A549 (cell line): ENCODE data around the gene PYY. TPM values are rescaled to one million over a fixed set of nuclear protein-coding genes. Genes with fewer than 3 reads are reported as not detected.

ENCODE experiments used
- ATAC-seq, 2 experiments: fragments of 200-7000 bp in 1 of 2; fragments of >200 bp in 1 of 2; cut with Nextera tagmentation in 1 of 2; cut with Tn5 transposase in 1 of 2; 3 replicates each; pipeline versions ENCODE4 v1.8.0 to v1.9.1; 2018 to 2020; ENCODE audit warnings: mild to moderate bottlenecking in 1 of 2, moderate library complexity in 1 of 2
- CTCF ChIA-PET: fragments of 300-600 bp; sonication (Branson Sonifier 250); formaldehyde crosslinking; extraction: SDS; loops from one replicate; lab custom pipeline; 2021; ENCODE audit warnings: antibody characterized with exemption, inconsistent platforms; lab: Yijun Ruan, JAX
- POLR2A ChIA-PET: fragments of 350-600 bp; formaldehyde crosslinking; extraction: SDS; loops from one replicate; lab custom pipeline; 2021; ENCODE audit warnings: antibody characterized with exemption, inconsistent platforms; lab: Yijun Ruan, JAX
- DNase-seq, 2 experiments: peaks; one replicate each; pipeline versions ENCODE4 v3.0.0 to v3.0.0-alpha.2; 2011 to 2016; ENCODE audit warnings: low read depth in 1 of 2, low spot score in 1 of 2
- FAIRE-seq: peaks from 2 replicates; lab custom pipeline; 2011; peaks lifted over from hg19 to GRCh38; lab: Jason Lieb, UNC
- H3K27ac ChIP-seq, 2 experiments: fragments of >200 bp; sonication (Bioruptor Twin); formaldehyde crosslinking; 3 replicates each; pipeline ENCODE4 v1.5.1; 2016 to 2017
- H3K4me1 ChIP-seq: fragments of >200 bp; sonication (Bioruptor Twin); formaldehyde crosslinking; 3 replicates; pipeline ENCODE4 v1.6.1; 2016
- H3K4me2 ChIP-seq: fragments of >200 bp; sonication (Bioruptor Twin); formaldehyde crosslinking; 3 replicates; pipeline ENCODE4 v1.6.1; 2016
- H3K4me3 ChIP-seq: fragments of >200 bp; sonication (Bioruptor Twin); formaldehyde crosslinking; 3 replicates; pipeline ENCODE4 v1.5.1; 2016
- H3K9me3 ChIP-seq: fragments of >200 bp; sonication (Bioruptor Twin); formaldehyde crosslinking; 3 replicates; pipeline ENCODE4 v1.6.1; 2016
- BCL3 ChIP-seq: fragments of >200 bp; sonication (Bioruptor Twin); formaldehyde crosslinking; IDR thresholded peaks from 3 replicates; pipeline ENCODE4 v1.6.1; 2016
- CBX2 ChIP-seq: fragments of 200-600 bp; sonication (generic); IDR thresholded peaks from 2 replicates; pipeline ENCODE4 v1.6.1; 2016; ENCODE audit warnings: low read depth, mild to moderate bottlenecking, borderline replicate concordance
- CEBPB ChIP-seq, 2 experiments: fragments of >200 bp in 1 of 2; sonication (Bioruptor Twin) in 1 of 2; formaldehyde crosslinking in 1 of 2; IDR thresholded peaks; 2 replicates each; pipeline ENCODE4 v1.6.1; 2012 to 2016
- CHD4 ChIP-seq: fragments of 200-600 bp; sonication (generic); IDR thresholded peaks from 2 replicates; pipeline ENCODE4 v1.6.1; 2016; ENCODE audit warnings: antibody characterized with exemption, mild to moderate bottlenecking, borderline replicate concordance
- CTCF ChIP-seq: fragments of >200 bp; sonication (Bioruptor Twin); formaldehyde crosslinking; IDR thresholded peaks from 3 replicates; pipeline ENCODE4 v1.5.1; 2016
- E2F6 ChIP-seq: IDR thresholded peaks from 2 replicates; pipeline ENCODE4 v1.6.1; 2012; ENCODE audit warnings: low read depth, borderline replicate concordance
- EHF ChIP-seq: fragments of 250-450 bp; sonication (Bioruptor Pico); IDR thresholded peaks from 2 replicates; pipeline ENCODE4 v1.5.0; 2020; ENCODE audit warnings: mild to moderate bottlenecking
- GATA3 ChIP-seq: IDR thresholded peaks from 2 replicates; pipeline ENCODE4 v1.6.1; 2012; ENCODE audit warnings: borderline replicate concordance
- HES2 ChIP-seq: fragments of >200 bp; sonication (Bioruptor Twin); formaldehyde crosslinking; IDR thresholded peaks from 2 replicates; pipeline ENCODE4 v1.6.1; 2016
- HOXA7 ChIP-seq: fragments of 250-450 bp; sonication (Bioruptor Pico); IDR thresholded peaks from 2 replicates; pipeline ENCODE4 v1.5.0; 2020; ENCODE audit warnings: mild to moderate bottlenecking, moderate library complexity
- JUN ChIP-seq, 2 experiments: fragments of >200 bp; sonication (Bioruptor Twin); formaldehyde crosslinking; IDR thresholded peaks; 2 replicates in 1 of 2; 3 replicates in 1 of 2; pipeline ENCODE4 v1.6.1; 2016 to 2017
- JUNB ChIP-seq: fragments of >200 bp; sonication (Bioruptor Twin); formaldehyde crosslinking; IDR thresholded peaks from 2 replicates; pipeline ENCODE4 v1.6.1; 2016
- MAFK ChIP-seq: fragments of 450-650 bp; IDR thresholded peaks from 2 replicates; pipeline ENCODE4 v1.6.1; 2014; ENCODE audit not compliant: partially characterized antibody
- MAX ChIP-seq: IDR thresholded peaks from 2 replicates; pipeline ENCODE4 v1.6.1; 2012
- NFE2L2 ChIP-seq: fragments of 150-350 bp; conservative IDR thresholded peaks from 2 replicates; pipeline ENCODE4 v1.6.1; 2014; ENCODE audit warnings: low read length
- PHF8 ChIP-seq: fragments of 200-600 bp; sonication (generic); IDR thresholded peaks from 2 replicates; pipeline ENCODE4 v1.6.1; 2016; ENCODE audit warnings: low read depth, mild to moderate bottlenecking, antibody characterized with exemption, moderate library complexity, borderline replicate concordance
- RCOR1 ChIP-seq: fragments of 150-350 bp; IDR thresholded peaks from 2 replicates; pipeline ENCODE4 v1.6.1; 2014; ENCODE audit warnings: antibody characterized with exemption, low read length, low read depth
- RNF2 ChIP-seq: fragments of 200-600 bp; sonication (generic); IDR thresholded peaks from 2 replicates; pipeline ENCODE4 v1.6.1; 2016; ENCODE audit warnings: low read depth, mild to moderate bottlenecking, antibody characterized with exemption, moderate library complexity, borderline replicate concordance
- SREBF2 ChIP-seq: fragments of 450-650 bp; IDR thresholded peaks from 2 replicates; pipeline ENCODE4 v1.6.1; 2014; ENCODE audit warnings: mild to moderate bottlenecking, moderate library complexity
- USF2 ChIP-seq: fragments of 450-650 bp; IDR thresholded peaks from 2 replicates; pipeline ENCODE4 v1.6.1; 2014; ENCODE audit warnings: antibody characterized with exemption
- WGBS: methylation state at CpG from one replicate; pipeline ENCODE4 v1.1.6; 2017; ENCODE audit errors: missing lambda C conversion rate; 5-methylcytosine and 5-hydroxymethylcytosine counted together
- polyA plus RNA-seq, 4 experiments: library from polyadenylated mRNA; depleted of rRNA in 3 of 4; stranded (reverse); fragments of >200 nt; fragmentation: RNase III in 1 of 4; extraction: RNeasy Plus Mini Kit Qiagen cat#74134 plus additional on column Dnase treatment in 1 of 4; gene quantifications; 2 replicates in 3 of 4; 3 replicates in 1 of 4; pipeline ENCODE4 v1.2.3, GENCODE V29; 2011 to 2017

PYY gene
- polyA plus RNA-seq, 2 of the 4 experiments (the other 2 are of a cell fraction), result not detected

- TF ChIP-seq HES2 (no peak), MAX (peak; percentile 48; the same call in 1 of the 2 replicates), GATA3 (no peak; the same call in 1 of the 2 replicates), CTCF (peak; percentile 53), E2F6 (peak; percentile 66; the same call in 1 of the 2 replicates), RCOR1 (no peak)
- no peak for FAIRE-seq
- H3K27ac ChIP-seq, result peak overlapping the region; percentile 58 to 81; a peak in 5 of 6 replicates
- 24% methylated on average over 37 of the region's 78 CpGs for WGBS
- H3K9me3 ChIP-seq, result no peaks in the 10 kb centered on the region
- H3K4me2 ChIP-seq, result peak overlapping the region; percentile 99
- CTCF ChIA-PET, result interaction anchor here (0.5 to 8.7 kb wide), 31 partner anchors 8 to 192 kb away, joined by 3 to 107 read pairs (median 4); partner anchors contain the start of genes MPP2, NAGS and PPY
- peak overlapping the region; percentile 59 for H3K4me3 ChIP-seq
- POLR2A ChIA-PET, result no interaction called here
- H3K4me1 ChIP-seq, result 0 out of 3 replicates have a peak, but pooled peaks cover 8% of the 10 kb centered on the region
- peak in 1 of 2 experiments; percentile 34 for DNase-seq
- ATAC-seq, result peak; percentile 67 to 77
Measured at GRCh38 chr17:43983515-43984411, 30.0 kb upstream of the PYY start.

- FAIRE-seq, result no peak
- Histone ChIP-seq H3K27ac (no peak overlapping the region; a peak in 1 of 6 replicates), H3K4me1 (0 out of 3 replicates have a peak, but pooled peaks cover 8% of the 10 kb centered on the region), H3K4me2 (peak overlapping the region; percentile 99), H3K4me3 (peak overlapping the region; percentile 59), H3K9me3 (no peaks in the 10 kb centered on the region)
- ChIA-PET CTCF (interaction anchor here (0.5 to 8.7 kb wide), 26 partner anchors 9 to 185 kb away, joined by 3 to 107 read pairs (median 5); partner anchors contain the start of genes MPP2, NAGS and PPY), POLR2A (no interaction called here)
- no peak for DNase-seq
- TF ChIP-seq BCL3 (no peak), HOXA7 (CRISPR knock-in tag) (no peak), USF2 (no peak), RNF2 (no peak), JUN (IDR thresholded peaks at IDR 0.05) (no peak), JUNB (no peak)
- WGBS, result 23% methylated on average over 5 of the region's 5 CpGs
- no peak; a peak in 1 of 6 replicates for ATAC-seq
Measured at GRCh38 chr17:43983196-43983514, 29.4 kb upstream of the PYY start.

- DNase-seq, result no peak
- no peak overlapping the region for H3K4me3 ChIP-seq
- WGBS, result 51% methylated on average over 2 of the region's 2 CpGs
- TF ChIP-seq CHD4 (no peak), CEBPB (IDR thresholded peaks at IDR 0.05) (no peak), NFE2L2 (no peak), SREBF2 (no peak), CBX2 (no peak), MAFK (no peak), EHF (CRISPR knock-in tag) (no peak), PHF8 (no peak)
- no peaks in the 10 kb centered on the region for H3K9me3 ChIP-seq
- POLR2A ChIA-PET, result no interaction called here
- no peak for FAIRE-seq
- CTCF ChIA-PET, result interaction anchor here (0.8 to 8.7 kb wide), 15 partner anchors 10 to 186 kb away, joined by 3 to 107 read pairs (median 8); partner anchors contain the start of genes MPP2 and PPY
- no peak overlapping the region for H3K27ac ChIP-seq
- H3K4me1 ChIP-seq, result 0 out of 3 replicates have a peak, but pooled peaks cover 8% of the 10 kb centered on the region
- ATAC-seq, result no peak
- H3K4me2 ChIP-seq, result no peak overlapping the region
Measured at GRCh38 chr17:43982171-43982570, 28.4 kb upstream of the PYY start.
